WTC11 (cell line): ENCODE results near the gene RPL19. TPM values are rescaled to one million over a fixed set of nuclear protein-coding genes. Genes with fewer than 3 reads are reported as not detected.

Experiments
- ATAC-seq: fragments of 200-7000 bp; cut with Tn5 transposase; 2 replicates; pipeline ENCODE4 v1.10.0; 2021; ENCODE audit warnings: mild to moderate bottlenecking, moderate library complexity
- CTCF ChIA-PET: fragments of 300-600 bp; sonication (Branson Sonifier 250); formaldehyde crosslinking; loops from one replicate; lab custom pipeline; 2021; ENCODE audit warnings: antibody characterized with exemption; lab: Charles Lee
- POLR2A ChIA-PET: fragments of 350-600 bp; sonication (Branson Sonifier 250); formaldehyde crosslinking; loops from one replicate; lab custom pipeline; 2021; ENCODE audit warnings: antibody characterized with exemption; lab: Charles Lee
- DNase-seq: peaks from one replicate; pipeline ENCODE4 v3.0.0; 2021; ENCODE audit warnings: low spot score
- H3K27ac Mint-ChIP-seq: 2 replicates; pipeline ENCODE4 v1.8.0; 2021; ENCODE audit warnings: mixed read lengths
- H3K27me3 Mint-ChIP-seq: 2 replicates; pipeline ENCODE4 v1.8.0; 2021; ENCODE audit warnings: low read depth, mild to moderate bottlenecking, moderate library complexity, mixed read lengths
- H3K36me3 Mint-ChIP-seq: 2 replicates; pipeline ENCODE4 v1.8.0; 2021; ENCODE audit warnings: mixed read lengths
- H3K4me1 Mint-ChIP-seq: 2 replicates; pipeline ENCODE4 v1.8.0; 2022; ENCODE audit warnings: mixed read lengths
- H3K4me3 Mint-ChIP-seq: 2 replicates; pipeline ENCODE4 v1.8.0; 2021; ENCODE audit warnings: mild to moderate bottlenecking, moderate library complexity, mixed read lengths
- H3K9me3 Mint-ChIP-seq: 2 replicates; pipeline ENCODE4 v1.8.0; 2021; ENCODE audit warnings: mixed read lengths
- FOXK1 ChIP-seq: sonication (generic); formaldehyde crosslinking; IDR thresholded peaks from 2 replicates; pipeline ENCODE4 v1.8.0; 2022; ENCODE audit warnings: mild to moderate bottlenecking, moderate library complexity, missing genetic modification reagents
- FOXP1 ChIP-seq: sonication (generic); formaldehyde crosslinking; IDR thresholded peaks from 2 replicates; pipeline ENCODE4 v1.8.0; 2022; ENCODE audit warnings: missing genetic modification reagents, mild to moderate bottlenecking, moderate library complexity, borderline replicate concordance
- MYBL2 ChIP-seq: sonication (generic); formaldehyde crosslinking; IDR thresholded peaks from 2 replicates; pipeline ENCODE4 v1.8.1; 2023; ENCODE audit warnings: mild to moderate bottlenecking, moderate library complexity, missing genetic modification reagents
- NFYB ChIP-seq: sonication (generic); formaldehyde crosslinking; conservative IDR thresholded peaks from 2 replicates; pipeline ENCODE4 v1.8.0; 2022; ENCODE audit warnings: low read depth, missing genetic modification reagents
- OVOL2 ChIP-seq: fragments of 250-450 bp; sonication (Bioruptor Pico); IDR thresholded peaks from 2 replicates; pipeline ENCODE4 v1.9.0; 2021; ENCODE audit warnings: mild to moderate bottlenecking, borderline replicate concordance
- SMAD4 ChIP-seq: sonication (generic); formaldehyde crosslinking; IDR thresholded peaks from 2 replicates; pipeline ENCODE4 v1.8.0; 2022; ENCODE audit warnings: mild to moderate bottlenecking, missing genetic modification reagents
- SOX15 ChIP-seq: fragments of 250-450 bp; sonication (Bioruptor Pico); IDR thresholded peaks from 2 replicates; pipeline ENCODE4 v1.9.0; 2021; ENCODE audit warnings: mild to moderate bottlenecking
- SP1 ChIP-seq: sonication (generic); formaldehyde crosslinking; conservative IDR thresholded peaks from 2 replicates; pipeline ENCODE4 v1.8.1; 2022; ENCODE audit warnings: missing genetic modification reagents
- total RNA-seq: library from RNA; stranded (reverse); gene quantifications from 3 replicates; pipeline ENCODE4 v1.2.3, GENCODE V29; 2021
- TF ChIP-seq, protein P1 (sequence below): fragments of 200-600 bp; IDR thresholded peaks from 2 replicates; pipeline ENCODE4 v1.8.0; 2022; ENCODE audit warnings: antibody characterized with exemption
- TF ChIP-seq, protein P2 (sequence below): sonication (generic); formaldehyde crosslinking; IDR thresholded peaks from 2 replicates; pipeline ENCODE4 v1.8.1; 2023; ENCODE audit warnings: mild to moderate bottlenecking, moderate library complexity, missing genetic modification reagents
- TF ChIP-seq, protein P3 (sequence below): sonication (generic); formaldehyde crosslinking; IDR thresholded peaks from 2 replicates; pipeline ENCODE4 v1.8.1; 2022; ENCODE audit warnings: mild to moderate bottlenecking, moderate library complexity, missing genetic modification reagents
- TF ChIP-seq, protein P4 (sequence below): sonication (generic); formaldehyde crosslinking; IDR thresholded peaks from 2 replicates; pipeline ENCODE4 v1.8.1; 2023; ENCODE audit warnings: mild to moderate bottlenecking, missing genetic modification reagents, moderate library complexity
- TF ChIP-seq, protein P5 (sequence below): sonication (generic); formaldehyde crosslinking; IDR thresholded peaks from 2 replicates; pipeline ENCODE4 v1.8.0; 2022; ENCODE audit warnings: mild to moderate bottlenecking, missing genetic modification reagents
- TF ChIP-seq, protein P6 (sequence below): sonication (generic); formaldehyde crosslinking; IDR thresholded peaks from 2 replicates; pipeline ENCODE4 v1.8.0; 2022; ENCODE audit warnings: missing genetic modification reagents

The RPL19 gene
- total RNA-seq, 1 experiment from 2014 or later, result 1,970 TPM

DNA sequence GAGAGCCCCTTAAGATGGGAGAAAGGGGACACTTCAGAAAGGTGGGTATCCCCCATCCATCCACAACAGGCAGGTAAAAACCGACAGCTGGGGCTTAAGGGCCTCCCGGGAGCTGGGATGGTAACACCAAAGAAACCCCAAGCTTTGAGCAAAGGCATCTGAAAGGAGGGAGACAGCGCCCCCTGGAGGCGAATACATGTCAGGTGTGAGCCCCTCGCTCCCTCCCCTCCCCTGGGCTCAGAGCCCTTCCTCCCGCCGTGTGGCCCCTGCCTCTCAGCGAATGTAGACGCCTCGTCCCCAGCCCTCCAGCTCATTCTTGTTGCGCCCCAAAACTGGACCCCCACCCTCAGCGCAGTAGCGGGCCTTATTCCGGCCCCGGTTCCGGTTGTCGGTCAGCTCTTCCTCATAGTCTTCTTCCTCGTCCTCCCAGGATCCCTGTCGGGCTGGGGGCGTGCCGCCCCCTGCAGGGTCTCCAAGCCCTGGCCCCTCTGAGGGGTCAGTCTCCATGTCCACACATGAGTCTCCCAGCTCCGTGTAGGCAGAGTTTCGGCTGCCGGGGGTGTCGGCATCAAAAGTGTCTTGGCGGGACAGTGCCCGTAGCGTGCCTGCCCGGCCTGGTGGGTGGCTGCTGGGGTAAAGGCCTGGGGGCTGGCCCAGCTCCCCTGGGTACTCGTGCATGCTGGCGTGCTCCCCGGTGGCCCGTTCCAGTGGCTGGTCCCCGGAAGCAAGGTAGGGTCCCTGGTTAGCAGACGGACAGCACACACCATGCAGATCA, 25.0 kb upstream of the RPL19 start:
- CTCF ChIA-PET, result interaction anchor here (0.5 to 4.2 kb wide), 90 partner anchors 10 to 638 kb away, joined by 3 to 284 read pairs (median 5); partner anchors contain the start of genes ARL5C, CACNB1, CWC25 and FBXO47
- DNase-seq (peak; percentile 92), ATAC-seq (peak; percentile 53)
- Mint-ChIP-seq H3K27me3 (peaks cover 12% of the 10 kb centered on the region), H3K4me1 (peaks cover 41% of the 10 kb centered on the region), H3K4me3 (peak overlapping the region; percentile 39), H3K9me3 (no peaks in the 10 kb centered on the region), H3K36me3 (peaks cover 4% of the 10 kb centered on the region; the same call in 1 of the 2 replicates), H3K27ac (0 out of 2 replicates have a peak overlapping the region, but pooled peaks have one; percentile 32)
- TF ChIP-seq, protein P1, sequence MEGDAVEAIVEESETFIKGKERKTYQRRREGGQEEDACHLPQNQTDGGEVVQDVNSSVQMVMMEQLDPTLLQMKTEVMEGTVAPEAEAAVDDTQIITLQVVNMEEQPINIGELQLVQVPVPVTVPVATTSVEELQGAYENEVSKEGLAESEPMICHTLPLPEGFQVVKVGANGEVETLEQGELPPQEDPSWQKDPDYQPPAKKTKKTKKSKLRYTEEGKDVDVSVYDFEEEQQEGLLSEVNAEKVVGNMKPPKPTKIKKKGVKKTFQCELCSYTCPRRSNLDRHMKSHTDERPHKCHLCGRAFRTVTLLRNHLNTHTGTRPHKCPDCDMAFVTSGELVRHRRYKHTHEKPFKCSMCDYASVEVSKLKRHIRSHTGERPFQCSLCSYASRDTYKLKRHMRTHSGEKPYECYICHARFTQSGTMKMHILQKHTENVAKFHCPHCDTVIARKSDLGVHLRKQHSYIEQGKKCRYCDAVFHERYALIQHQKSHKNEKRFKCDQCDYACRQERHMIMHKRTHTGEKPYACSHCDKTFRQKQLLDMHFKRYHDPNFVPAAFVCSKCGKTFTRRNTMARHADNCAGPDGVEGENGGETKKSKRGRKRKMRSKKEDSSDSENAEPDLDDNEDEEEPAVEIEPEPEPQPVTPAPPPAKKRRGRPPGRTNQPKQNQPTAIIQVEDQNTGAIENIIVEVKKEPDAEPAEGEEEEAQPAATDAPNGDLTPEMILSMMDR, result peak; percentile 98
- TF ChIP-seq FOXK1 (CRISPR knock-in tag) (no peak), OVOL2 (CRISPR knock-in tag) (no peak), SOX15 (no peak), SP1 (CRISPR knock-in tag) (peak; percentile 25; the same call in 1 of the 2 replicates), SMAD4 (CRISPR knock-in tag) (no peak)
- TF ChIP-seq, protein P2, sequence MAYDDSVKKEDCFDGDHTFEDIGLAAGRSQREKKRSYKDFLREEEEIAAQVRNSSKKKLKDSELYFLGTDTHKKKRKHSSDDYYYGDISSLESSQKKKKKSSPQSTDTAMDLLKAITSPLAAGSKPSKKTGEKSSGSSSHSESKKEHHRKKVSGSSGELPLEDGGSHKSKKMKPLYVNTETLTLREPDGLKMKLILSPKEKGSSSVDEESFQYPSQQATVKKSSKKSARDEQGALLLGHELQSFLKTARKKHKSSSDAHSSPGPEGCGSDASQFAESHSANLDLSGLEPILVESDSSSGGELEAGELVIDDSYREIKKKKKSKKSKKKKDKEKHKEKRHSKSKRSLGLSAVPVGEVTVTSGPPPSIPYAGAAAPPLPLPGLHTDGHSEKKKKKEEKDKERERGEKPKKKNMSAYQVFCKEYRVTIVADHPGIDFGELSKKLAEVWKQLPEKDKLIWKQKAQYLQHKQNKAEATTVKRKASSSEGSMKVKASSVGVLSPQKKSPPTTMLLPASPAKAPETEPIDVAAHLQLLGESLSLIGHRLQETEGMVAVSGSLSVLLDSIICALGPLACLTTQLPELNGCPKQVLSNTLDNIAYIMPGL (CRISPR knock-in tag), result 0 out of 2 replicates have a peak, but pooled peaks have one; percentile 26
- POLR2A ChIA-PET, result interaction anchor here (0.6 to 2.1 kb wide), 4 partner anchors 10 to 199 kb away, joined by 4 to 21 read pairs (median 6); partner anchors contain the start of genes ARL5C and PLXDC1

DNA sequence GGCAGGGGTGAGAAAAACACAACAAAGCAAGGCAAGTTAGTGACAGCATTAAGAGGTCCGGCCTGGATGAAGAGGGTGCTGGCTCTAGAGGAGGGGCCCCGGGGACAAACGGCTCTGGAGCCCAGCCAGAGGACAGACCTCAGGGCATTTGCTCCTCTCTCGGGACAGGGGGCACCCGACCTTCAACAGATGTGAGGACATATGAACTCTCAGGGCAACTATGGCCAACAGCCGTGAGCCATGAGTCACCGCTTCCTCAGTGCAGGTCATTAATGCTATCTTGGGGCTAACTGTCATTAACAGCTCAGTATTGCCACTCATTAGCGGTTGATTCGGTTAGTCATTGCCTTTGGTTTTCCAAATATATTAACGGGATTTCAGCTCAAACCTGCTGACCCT, 24.4 kb upstream of the RPL19 start:
- ATAC-seq, result no peak
- DNase-seq, result no peak

DNA sequence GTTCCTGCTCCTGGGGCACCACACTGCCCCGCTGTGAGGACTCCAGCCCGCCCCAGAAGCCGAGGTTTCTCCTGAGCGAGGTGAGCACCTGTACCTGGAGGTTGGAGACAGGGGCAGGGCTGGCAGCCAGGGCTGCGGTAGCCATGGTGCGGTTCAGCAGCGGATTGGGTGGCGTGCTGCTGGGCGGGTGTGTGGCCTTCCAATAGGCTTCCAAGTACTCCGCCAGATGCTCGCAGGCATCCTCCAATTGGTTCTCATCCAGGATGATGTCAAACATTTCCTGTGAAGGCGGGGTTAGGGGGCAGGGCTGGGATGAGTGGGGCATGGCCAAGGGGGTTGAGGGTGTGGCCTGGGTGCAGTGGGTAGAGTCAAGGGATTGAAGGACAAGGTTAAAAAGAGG, 22.8 kb upstream of the RPL19 start:
- H3K27ac Mint-ChIP-seq, result peak overlapping the region; percentile 99
- TF ChIP-seq, protein P3, sequence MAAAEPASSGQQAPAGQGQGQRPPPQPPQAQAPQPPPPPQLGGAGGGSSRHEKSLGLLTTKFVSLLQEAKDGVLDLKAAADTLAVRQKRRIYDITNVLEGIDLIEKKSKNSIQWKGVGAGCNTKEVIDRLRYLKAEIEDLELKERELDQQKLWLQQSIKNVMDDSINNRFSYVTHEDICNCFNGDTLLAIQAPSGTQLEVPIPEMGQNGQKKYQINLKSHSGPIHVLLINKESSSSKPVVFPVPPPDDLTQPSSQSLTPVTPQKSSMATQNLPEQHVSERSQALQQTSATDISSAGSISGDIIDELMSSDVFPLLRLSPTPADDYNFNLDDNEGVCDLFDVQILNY (CRISPR knock-in tag), result 0 out of 2 replicates have a peak, but pooled peaks have one; percentile 34
- TF ChIP-seq NFYB (CRISPR knock-in tag), result peak; percentile 91
- TF ChIP-seq SP1 (CRISPR knock-in tag), result peak; percentile 84
- TF ChIP-seq, protein P4, sequence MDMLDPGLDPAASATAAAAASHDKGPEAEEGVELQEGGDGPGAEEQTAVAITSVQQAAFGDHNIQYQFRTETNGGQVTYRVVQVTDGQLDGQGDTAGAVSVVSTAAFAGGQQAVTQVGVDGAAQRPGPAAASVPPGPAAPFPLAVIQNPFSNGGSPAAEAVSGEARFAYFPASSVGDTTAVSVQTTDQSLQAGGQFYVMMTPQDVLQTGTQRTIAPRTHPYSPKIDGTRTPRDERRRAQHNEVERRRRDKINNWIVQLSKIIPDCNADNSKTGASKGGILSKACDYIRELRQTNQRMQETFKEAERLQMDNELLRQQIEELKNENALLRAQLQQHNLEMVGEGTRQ (CRISPR knock-in tag), result peak; percentile 9; the same call in 1 of the 2 replicates
- no peak for TF ChIP-seq MYBL2 (CRISPR knock-in tag)
- TF ChIP-seq, protein P5, sequence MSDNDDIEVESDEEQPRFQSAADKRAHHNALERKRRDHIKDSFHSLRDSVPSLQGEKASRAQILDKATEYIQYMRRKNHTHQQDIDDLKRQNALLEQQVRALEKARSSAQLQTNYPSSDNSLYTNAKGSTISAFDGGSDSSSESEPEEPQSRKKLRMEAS, result peak; percentile 72
- H3K27me3 Mint-ChIP-seq, result peaks cover 1% of the 10 kb centered on the region; the same call in 1 of the 2 replicates
- peak; percentile 94 for DNase-seq
- peaks cover 7% of the 10 kb centered on the region; the same call in 1 of the 2 replicates for H3K36me3 Mint-ChIP-seq
- peak overlapping the region; percentile 58 for H3K4me3 Mint-ChIP-seq
- ATAC-seq, result peak; percentile 94
- H3K9me3 Mint-ChIP-seq, result no peaks in the 10 kb centered on the region
- peaks cover 36% of the 10 kb centered on the region for H3K4me1 Mint-ChIP-seq
- ChIA-PET CTCF (interaction anchor here (0.7 to 2.2 kb wide), 8 partner anchors 12 to 194 kb away, joined by 3 to 21 read pairs (median 6); partner anchors contain the start of gene ARL5C), POLR2A (interaction anchor here (1.1 kb wide), 1 partner anchor 12 kb away, joined by 3 read pairs; no protein-coding TSS in a partner anchor)

More for the DNA sequence above, 24.4 kb upstream of the RPL19 start:
- Mint-ChIP-seq H3K4me3 (no peak overlapping the region), H3K36me3 (peaks cover 4% of the 10 kb centered on the region; the same call in 1 of the 2 replicates), H3K27ac (0 out of 2 replicates have a peak overlapping the region, but pooled peaks have one; percentile 32), H3K9me3 (no peaks in the 10 kb centered on the region), H3K4me1 (peaks cover 41% of the 10 kb centered on the region), H3K27me3 (peaks cover 8% of the 10 kb centered on the region)
- CTCF ChIA-PET, result interaction anchor here (0.6 to 4.2 kb wide), 34 partner anchors 9 to 373 kb away, joined by 3 to 284 read pairs (median 10); partner anchors contain the start of genes ARL5C, CACNB1, FBXO47 and LASP1NB
- no peak for TF ChIP-seq FOXP1 (CRISPR knock-in tag)
- TF ChIP-seq, protein P6, sequence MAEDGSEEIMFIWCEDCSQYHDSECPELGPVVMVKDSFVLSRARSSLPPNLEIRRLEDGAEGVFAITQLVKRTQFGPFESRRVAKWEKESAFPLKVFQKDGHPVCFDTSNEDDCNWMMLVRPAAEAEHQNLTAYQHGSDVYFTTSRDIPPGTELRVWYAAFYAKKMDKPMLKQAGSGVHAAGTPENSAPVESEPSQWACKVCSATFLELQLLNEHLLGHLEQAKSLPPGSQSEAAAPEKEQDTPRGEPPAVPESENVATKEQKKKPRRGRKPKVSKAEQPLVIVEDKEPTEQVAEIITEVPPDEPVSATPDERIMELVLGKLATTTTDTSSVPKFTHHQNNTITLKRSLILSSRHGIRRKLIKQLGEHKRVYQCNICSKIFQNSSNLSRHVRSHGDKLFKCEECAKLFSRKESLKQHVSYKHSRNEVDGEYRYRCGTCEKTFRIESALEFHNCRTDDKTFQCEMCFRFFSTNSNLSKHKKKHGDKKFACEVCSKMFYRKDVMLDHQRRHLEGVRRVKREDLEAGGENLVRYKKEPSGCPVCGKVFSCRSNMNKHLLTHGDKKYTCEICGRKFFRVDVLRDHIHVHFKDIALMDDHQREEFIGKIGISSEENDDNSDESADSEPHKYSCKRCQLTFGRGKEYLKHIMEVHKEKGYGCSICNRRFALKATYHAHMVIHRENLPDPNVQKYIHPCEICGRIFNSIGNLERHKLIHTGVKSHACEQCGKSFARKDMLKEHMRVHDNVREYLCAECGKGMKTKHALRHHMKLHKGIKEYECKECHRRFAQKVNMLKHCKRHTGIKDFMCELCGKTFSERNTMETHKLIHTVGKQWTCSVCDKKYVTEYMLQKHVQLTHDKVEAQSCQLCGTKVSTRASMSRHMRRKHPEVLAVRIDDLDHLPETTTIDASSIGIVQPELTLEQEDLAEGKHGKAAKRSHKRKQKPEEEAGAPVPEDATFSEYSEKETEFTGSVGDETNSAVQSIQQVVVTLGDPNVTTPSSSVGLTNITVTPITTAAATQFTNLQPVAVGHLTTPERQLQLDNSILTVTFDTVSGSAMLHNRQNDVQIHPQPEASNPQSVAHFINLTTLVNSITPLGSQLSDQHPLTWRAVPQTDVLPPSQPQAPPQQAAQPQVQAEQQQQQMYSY (CRISPR knock-in tag), result no peak
- POLR2A ChIA-PET, result interaction anchor here (0.5 to 2.1 kb wide), 2 partner anchors 10 to 24 kb away, joined by 4 to 21 read pairs; partner anchors contain the start of genes ARL5C and RPL19
